ENCODE data around the gene TUT7.
"Not testable (repeated sequence)": the region's sequence is repeated elsewhere in the genome, so short reads cannot be mapped to it uniquely, and the experiment has no call there.

Gene TUT7

DNA sequence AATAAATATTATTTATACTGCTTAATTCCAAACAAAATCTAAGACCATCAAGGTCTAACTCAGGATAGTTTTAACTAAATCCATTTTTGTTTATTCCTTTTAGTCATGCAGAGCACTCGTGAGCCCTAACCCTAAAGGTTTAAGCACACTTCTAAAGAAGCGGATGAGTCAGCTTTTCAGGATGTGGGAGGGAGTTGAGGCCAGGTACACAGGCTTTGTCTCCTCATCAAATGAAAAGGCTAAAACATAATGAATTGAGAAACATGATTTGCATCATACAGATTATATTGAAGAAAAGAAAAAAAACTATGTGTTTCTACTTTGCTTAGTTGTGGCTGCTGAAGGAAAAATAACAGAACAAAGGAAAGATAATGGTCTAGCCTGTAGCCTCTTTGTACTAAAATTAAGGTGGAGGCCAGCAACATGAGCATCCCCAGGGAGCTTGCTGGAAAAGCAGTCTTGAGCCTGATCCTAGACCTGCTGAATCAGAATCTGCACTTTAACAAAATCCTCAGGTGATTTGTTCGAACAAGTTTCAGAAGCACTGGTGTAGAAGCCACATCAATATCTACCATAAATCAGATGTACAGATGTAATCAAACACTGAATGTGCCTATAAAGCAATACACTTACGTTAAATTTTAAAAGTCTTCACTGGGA lies 50.8 kb downstream of the TUT7 start:
- DNase-seq (ENCODE audit: low spot score) = peak; percentile 56

DNA sequence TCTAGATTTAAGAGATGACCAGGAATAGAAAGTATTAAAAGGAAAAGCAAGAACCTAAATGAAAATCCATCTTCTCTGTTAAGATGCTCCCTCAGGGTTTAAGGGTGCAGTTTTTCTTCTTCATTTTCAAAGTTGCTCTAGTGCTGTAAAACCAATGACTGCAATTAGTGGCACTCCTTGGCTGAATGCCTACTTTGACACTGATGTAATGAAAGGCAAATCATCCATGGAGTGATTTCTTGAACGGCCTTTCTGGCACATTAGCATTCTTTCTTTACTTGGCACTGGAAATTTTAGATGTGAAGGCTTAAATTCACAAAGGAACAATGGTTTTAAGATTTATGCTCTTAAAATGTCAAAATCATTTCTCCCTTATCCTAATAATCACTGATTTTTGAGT lies 52.5 kb downstream of the TUT7 start:
- no peak for DNase-seq (ENCODE audit: low spot score)

DNA sequence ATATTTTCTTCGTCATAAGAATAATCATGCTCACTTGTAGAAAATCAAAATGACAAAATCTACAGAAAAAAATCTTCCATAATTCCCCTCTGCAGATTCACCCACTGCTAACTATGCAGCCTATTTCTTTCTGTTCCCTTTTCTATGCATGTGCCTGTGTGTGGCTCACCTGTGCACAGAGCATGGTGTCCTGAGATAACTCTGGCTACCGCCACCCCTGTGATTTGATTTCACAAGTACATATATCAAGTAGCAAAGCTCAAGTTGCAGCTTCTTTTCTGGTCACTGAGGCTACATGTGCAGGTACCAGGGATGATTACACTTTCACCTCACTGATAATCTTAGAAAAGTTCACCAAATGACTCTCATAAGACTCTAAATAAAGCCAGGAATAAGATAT lies 53.5 kb downstream of the TUT7 start:
- DNase-seq (ENCODE audit: low spot score) = no peak

DNA sequence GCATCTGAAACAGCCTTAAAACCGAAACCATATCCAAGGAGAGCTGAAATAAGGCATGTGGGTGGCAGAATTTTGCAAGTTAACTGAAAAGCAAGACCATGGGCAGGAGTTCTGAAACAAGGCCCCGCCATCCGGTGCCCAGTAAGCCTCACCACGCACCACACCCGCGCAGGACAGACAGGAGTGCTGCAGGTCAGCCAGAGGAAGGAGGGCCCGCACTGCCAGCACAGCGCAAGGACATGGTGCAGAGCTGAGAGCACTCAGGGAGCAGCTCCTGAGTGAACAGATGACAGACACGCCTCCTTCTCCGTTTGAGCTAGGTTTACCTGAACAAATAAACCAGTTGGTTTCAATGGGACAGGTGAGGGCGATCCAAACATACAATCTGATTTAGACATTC lies 55.3 kb downstream of the TUT7 start:
- no peak for DNase-seq (ENCODE audit: low spot score)

DNA sequence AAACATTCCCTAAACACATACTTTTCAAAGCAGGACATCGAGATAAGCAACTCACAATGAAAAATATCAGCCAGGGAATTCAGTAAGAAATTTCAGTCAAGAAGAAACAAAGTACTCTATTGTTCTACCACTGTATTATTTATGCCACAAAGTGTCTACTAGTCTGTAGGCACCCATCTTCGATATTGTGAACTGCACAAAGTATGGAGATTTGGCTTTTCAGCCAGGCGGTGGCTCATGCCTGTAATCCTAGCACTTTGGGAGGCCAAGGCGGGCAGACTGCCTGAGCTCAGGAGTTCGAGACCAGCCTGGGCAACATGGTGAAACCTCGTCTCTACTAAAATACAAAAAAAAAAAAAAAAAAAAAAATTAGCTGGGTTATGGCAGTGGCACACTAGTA lies 63.9 kb downstream of the TUT7 start:
- DNase-seq (ENCODE audit: low spot score) = not testable (repeated sequence)

DNA sequence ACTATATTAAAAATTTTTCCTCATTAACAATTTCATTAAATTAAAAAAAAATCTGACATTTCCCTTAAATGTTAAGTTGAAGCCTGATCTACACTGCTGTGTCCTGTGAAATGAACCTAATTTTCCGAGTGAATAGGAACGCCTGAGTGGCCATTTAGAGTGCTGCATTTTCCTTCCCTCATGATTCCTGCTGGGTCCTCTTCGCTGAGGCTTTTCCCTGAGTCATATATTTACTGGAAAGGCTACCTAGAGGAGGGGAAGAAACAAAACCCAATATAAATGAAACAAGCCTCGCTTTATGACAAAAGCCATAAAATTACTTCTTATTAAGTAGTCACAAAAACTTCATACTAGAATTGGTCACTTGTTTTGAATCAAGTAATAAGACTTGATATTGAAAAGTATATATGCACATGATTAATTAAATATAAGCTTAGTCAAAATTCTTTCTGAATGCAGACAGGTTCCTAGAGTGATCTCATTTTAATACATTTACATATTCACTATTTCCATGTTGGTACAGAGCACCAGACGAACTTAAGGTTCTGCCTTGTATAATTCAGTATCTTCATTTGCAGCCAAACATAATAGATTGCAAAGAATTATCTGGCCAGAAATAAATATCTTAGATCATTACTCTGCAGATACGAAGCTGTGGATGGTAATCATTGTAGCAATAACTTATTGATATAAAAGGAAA lies 65.6 kb downstream of the TUT7 start:
- no peak for DNase-seq (ENCODE audit: low spot score)

DNA sequence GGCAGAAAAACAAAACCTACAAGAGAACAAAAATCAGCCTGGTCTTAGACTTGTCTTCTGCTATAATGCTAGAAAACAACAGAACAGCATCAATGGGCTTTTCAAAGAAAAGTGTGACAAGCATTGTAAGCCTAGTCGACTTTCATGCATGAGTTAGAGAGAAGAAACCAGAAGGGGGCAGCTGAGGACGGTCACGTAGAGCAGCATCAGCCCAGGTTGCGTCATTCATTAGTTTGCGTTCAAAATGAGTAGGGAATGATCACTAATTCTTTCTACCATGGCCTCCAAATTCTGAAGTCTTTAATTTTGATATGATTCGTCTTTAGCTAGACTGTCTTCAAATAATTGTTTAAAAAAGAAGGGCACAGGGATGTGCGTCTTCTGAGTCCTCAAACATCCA lies 67.2 kb downstream of the TUT7 start:
- peak; percentile 16 for DNase-seq (ENCODE audit: low spot score)

DNA sequence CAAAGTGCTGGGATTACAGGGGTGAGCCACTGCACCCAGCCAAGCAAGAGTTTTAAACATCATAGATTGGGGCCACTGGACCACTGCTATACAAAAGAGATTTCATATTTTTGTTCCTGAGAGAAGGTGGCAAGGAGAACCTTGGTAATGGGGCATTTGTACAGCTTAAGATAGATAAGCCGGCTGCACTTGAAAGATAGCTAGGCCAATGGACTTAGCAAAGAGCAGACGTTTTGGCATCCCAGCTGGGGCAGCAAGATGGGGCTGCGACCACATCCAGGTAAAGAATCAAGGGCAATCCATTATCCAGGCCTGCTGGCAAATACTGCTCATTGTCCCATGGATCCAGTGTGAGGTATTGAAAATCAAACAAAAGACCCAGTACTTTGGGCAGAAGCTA lies 67.9 kb downstream of the TUT7 start:
- no peak for DNase-seq (ENCODE audit: low spot score)

DNA sequence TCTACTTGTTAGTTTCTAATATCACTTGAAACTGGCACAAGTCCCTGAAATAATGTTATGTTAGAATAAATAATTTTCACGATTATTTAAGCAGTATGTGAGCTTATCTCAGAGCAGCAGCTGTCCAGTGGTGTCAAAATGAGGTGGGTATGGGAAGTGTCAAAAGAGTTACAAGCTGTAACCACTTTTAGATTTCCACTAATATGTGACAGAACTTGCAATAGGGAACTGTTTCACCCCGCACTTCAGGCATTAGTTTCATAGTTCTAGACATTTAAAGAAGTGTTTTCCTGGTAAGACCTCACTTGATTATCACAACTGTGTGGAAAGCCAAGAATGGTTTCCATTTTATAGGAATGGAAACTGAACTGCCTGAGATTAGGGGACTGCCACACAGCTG lies 68.9 kb downstream of the TUT7 start:
- no peak for DNase-seq (ENCODE audit: low spot score)

DNA sequence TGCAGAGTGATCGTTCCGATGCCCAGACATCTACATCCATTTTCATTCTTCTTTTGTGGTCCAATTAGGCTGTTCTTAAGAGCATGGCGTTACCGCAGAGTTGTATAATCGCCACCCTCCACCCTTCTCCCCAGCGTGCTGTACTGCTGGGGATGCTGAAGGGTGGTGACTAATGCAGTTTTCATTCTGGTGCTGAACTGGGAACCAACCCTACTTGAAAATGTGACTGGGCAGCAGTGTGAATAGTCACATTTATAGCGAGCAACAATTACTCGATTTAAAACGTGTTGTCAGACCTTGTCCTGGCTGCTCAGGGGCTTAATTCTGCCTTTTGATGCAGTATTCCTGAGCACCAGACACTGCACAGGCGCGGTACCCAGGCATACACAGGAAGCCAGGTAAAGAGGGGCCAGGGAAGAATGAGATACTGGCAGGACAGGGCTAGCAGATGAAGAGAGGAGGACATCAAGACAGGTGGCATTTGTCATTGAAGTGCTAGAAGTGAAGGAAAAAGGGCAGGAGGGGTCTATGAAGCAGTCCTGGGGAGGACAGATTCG lies 71.2 kb downstream of the TUT7 start:
- no peak for DNase-seq (ENCODE audit: low spot score)

DNA sequence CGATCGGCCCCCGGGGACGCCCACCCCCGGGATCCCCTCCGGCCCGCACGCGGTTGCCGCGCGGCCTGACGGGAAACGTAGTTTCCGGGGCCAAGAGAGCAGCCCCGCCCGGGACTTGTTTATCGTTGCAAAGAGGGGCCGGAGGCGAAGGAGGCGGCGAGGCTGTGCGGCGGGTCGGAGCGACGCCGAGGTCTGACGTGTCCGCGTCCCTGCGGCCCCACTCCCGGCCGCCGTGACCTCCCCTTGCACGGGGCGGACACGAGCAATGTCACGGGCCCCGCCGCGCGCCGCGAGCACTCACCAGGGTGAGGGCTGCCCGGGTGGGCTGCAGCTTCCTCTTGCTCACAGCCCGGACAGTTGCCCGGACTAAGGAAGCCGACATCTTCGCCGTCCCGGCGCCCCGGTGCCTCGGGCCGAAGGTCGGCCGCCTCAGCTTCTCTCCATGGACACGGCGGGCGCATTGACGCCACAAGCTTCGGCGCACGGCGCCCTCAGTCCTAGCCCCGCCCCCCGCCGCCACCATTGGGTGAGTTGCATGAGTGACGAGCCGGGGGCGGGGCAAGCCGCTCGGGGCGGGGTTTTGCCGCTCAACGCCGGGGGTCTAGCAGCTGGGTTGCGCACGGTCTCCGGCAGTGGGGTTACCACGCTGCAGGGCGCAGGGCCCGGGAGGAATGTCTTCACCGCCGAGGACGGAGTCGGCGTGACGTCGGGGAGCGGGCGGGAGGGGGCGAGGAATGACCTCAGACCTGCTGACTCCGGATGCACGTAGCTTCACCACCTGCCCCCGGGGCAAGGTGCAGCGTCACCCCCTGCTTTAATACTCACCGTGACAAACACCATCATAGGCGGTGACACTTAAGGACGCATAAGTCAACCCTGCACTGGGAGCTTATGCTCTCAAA lies 71.9 kb downstream of the TUT7 start, which contains the start of gene ISCA1:
Gene ISCA1 (minus strand): TSS at position 462 of the 902 bp plus-strand sequence. CDS start 80 bp downstream, at position 382.
- DNase-seq (ENCODE audit: low spot score) = peak; percentile 94

DNA sequence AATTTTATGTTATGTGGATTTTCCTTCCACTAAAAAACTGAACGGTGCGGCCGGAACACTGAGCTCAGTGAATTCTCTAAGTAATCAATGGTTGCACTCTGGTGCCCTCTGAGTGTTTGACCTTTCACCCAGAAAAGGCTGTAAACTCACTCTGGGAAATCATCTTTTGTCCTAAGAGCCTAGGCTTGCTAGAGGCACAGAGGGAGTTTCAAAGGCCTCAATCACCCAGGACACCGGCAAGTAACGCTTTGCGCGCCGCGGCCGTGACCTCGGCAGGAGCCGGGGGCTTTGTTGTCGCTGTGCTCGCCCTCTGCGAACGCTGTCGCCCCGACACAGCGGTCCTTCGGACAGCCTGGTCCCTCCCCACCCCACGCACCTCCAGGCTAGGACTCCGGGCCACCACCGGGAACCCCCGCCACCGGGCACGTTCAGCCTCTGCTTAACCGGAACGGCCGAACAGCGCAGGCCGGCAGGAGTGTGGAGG lies 72.6 kb downstream of the TUT7 start:
- DNase-seq (ENCODE audit: low spot score) = no peak

DNA sequence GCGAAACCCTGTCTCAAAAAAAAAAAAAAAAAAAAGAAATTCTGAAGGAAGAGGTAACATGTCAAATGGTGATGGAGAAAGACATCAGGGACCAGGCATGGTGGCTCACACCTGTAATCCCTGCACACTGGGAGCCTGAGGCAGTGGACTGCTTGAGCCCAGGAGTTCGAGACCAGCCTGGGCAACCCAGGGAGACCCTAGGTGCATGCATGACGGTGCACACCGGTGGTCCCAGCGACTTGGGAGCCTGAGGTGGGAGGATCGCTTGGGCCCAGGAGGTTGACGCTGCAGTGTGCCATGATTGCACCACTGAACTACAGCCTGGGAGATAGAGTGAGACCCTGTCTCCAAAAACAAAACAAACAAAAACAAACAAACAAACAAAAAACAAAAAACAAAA lies 73.6 kb downstream of the TUT7 start:
- DNase-seq (ENCODE audit: low spot score) = no peak

DNA sequence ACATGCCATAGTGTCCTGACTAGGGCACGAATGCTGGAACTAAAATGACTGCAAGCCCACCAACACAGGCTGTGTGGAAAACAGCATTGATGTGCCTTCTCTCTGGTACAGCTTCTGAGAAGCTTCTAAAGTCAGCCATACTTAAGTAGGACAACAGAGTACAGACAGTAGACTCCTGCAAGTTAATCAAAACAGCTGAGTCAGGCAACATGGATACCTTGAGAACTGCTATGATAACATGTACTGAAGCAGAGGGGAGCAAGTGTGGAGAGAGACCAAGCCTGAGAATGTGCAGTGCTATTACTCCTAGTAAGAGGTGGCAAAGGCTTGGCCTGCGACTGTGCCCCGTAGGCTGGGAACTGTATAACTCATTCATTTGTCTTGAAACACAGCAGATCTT lies 74.4 kb downstream of the TUT7 start:
- DNase-seq (ENCODE audit: low spot score) = no peak

DNA sequence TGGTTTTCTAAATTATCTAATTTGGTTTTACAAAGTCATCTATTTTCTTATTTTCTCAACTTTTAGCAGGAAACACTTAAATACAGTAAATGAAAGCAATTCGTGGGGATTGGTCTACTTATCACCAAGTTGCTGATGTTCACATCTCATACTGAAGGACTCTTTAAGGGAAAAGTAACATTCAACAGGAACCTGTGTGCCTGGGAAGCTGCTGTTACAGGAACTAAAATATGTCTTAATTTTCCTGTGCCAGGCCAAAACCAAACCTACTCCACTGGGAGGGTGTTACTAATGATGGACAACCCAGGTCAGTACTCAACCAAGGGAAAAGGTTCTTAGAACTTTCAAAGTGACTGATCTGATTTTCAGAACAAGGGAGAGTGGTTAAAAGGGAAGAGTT lies 77.1 kb downstream of the TUT7 start:
- no peak for DNase-seq (ENCODE audit: low spot score)

DNA sequence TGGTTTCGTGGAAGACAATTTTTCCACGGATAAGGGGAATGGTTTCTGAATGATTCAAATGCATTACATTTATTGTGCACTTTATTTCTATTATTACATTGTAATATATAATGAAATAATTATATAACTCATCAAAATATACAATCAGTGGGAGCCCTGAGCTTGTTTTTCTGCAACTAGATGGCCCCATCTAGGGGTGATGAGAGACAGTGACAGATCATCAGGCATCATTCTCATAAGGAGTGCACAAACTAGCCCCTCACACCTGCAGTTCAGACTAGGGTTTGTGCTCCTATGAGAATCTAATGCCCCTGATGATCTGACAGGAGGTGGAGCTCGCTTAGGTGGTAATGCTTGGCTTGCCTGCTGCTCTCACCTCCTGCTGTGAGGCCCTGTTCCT lies 78.2 kb downstream of the TUT7 start:
- DNase-seq (ENCODE audit: low spot score) = no peak

DNA sequence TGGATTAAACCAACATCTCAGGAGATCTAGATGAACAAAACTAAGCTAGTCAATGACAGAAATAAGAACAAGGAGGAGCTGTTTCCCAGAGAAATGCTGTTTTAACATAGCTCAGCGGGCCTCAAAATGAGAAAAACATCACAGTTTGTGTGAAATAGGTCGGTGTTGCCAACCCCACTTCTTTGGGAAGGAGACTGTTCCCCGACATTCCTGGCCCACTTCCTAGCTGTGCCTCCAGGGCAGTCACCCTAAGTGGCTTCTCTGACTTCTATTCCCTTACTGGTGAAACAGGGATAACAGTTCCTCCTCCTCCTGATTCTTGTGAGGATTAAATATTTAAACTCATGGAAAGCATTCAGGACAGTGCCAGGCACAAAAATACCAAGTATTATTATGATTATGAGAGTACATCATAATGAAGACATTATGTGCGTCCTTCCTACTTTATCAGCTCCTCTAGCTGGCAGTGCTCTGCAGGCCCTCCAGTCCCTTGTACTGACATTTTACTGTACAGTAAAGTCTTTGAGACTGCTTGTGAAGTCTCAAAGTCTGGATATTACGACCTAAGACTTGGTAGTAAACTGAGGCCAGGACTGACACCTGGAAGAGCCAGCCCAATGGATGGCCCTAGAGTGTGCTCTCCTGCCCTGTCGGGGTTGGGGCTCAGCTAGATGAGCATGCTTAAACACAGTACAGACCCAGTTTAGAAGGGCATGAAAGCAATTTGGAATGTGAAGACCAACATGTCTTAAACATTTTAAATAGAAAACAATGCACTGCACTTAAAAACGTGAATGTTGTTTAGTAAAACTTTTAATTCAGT lies 79.2 kb downstream of the TUT7 start:
- DNase-seq (ENCODE audit: low spot score) = no peak

DNA sequence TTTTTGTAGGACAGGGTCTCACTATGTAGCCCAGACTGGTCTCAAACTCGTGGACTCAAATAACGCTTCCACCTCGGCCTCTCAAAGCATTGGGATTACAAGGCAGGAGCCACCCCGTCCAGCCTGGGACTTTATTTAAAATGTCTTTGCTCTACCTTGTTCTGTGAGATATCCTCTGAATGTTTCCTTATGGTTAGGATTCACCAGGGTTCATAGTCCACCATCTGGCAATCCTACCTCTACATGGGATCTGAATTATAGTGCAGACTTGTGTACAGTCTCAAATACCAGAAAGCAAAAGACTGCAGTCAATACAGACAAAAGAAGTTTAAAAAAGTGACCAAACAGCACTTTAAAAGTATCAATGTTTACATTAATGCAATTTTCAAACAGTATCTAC lies 82.0 kb downstream of the TUT7 start:
- DNase-seq (ENCODE audit: low spot score) = no peak

DNA sequence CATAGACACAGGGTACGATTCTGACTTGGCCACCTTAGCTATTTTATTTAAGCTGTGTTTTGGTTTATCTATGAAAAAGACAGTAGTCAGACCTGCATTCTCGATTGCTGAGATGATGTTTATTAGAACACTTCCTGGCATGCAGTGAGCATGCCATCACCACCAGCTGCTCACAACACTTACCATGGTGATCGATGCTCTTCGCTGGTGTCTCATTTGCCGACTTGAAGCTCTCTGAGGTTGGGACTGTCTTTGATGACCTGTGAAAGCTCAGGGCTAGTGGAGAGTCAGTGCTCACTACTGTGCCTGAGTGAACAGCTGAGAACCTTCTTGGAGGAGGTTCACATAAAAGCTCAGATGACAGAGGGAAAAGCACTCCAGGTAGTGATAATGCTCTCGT lies 90.3 kb downstream of the TUT7 start:
- DNase-seq (ENCODE audit: low spot score) = no peak

DNA sequence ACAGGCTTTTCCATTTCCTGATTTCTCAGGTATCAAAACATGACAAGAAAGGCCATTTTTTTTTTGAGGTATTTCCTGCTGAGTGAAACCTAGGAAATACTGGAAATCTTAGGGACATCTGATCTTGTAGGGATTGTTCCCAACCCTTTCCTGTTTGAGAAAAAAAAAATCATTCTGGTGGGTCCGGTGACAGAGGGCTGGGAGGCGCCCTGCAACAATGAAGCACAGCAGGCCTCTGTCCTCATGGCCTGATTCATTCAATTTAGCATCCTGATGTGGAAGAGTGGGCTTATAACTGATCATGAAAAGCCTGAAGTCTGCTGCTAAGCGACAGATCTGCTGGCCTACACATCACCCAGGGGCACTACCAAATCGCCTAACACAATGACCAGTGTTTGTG lies 91.7 kb downstream of the TUT7 start:
- DNase-seq (ENCODE audit: low spot score) = no peak

DNA sequence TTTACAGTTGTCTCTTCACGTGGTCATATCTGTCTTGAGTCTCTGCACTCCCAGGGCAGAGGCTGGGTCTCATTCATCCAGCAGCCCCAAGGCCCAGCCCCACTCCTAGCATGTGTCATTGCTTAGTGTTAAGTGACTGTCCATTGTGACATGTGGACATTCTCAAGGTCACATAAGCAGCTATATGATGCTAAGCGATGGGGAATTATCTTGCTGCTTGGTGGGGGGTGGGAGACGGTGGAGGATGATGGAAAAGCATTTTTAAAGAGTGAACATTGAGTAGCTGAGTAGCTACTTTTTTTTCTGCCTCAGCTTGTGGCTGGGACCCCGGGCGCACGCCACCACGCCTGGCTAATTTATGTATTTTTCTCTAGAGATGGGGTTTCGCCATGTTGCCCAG lies 94.7 kb downstream of the TUT7 start, which contains the start of gene C9orf153:
Gene C9orf153 (minus strand): TSS at position 101 of the 400 bp plus-strand sequence. CDS start 30,054 bp downstream, outside the sequence.
- no peak for DNase-seq (ENCODE audit: low spot score)

All from CD4-positive, alpha-beta T cell treated with Interleukin-6 at 100 ng/mL for 8 hours (primary cell).